HEK293 (cell line): Measurements from ENCODE around the gene TSR1.

Source experiments
- AEBP2 ChIP-seq: fragments of 450-650 bp; formaldehyde crosslinking; IDR thresholded peaks from 2 replicates; pipeline ENCODE4 v1.5.1; 2016; ENCODE audit warnings: missing biosample characterization, missing genetic modification characterization, borderline replicate concordance
- BCL11B ChIP-seq: fragments of 450-650 bp; formaldehyde crosslinking; IDR thresholded peaks from 2 replicates; pipeline ENCODE4 v1.5.1; 2016; ENCODE audit warnings: low read depth, missing biosample characterization, missing genetic modification characterization
- ELK4 ChIP-seq: IDR thresholded peaks from 2 replicates; pipeline ENCODE4 v1.6.1; 2011; ENCODE audit warnings: mild to moderate bottlenecking, low read depth, low read length, borderline replicate concordance
- MZF1 ChIP-seq: fragments of 450-650 bp; formaldehyde crosslinking; IDR thresholded peaks from 2 replicates; pipeline ENCODE4 v1.5.1; 2017; ENCODE audit warnings: missing biosample characterization, missing genetic modification characterization, borderline replicate concordance
- SALL2 ChIP-seq: fragments of 450-650 bp; formaldehyde crosslinking; IDR thresholded peaks from 2 replicates; pipeline ENCODE4 v1.5.0; 2017; ENCODE audit warnings: missing biosample characterization, mild to moderate bottlenecking, missing genetic modification characterization, borderline replicate concordance
- ZFP37 ChIP-seq: fragments of 450-650 bp; formaldehyde crosslinking; IDR thresholded peaks from 2 replicates; pipeline ENCODE4 v1.5.1; 2016; ENCODE audit warnings: missing biosample characterization, missing genetic modification characterization
- ZNF132 ChIP-seq: fragments of 450-650 bp; formaldehyde crosslinking; IDR thresholded peaks from 2 replicates; pipeline ENCODE4 v1.5.1; 2017; ENCODE audit warnings: missing biosample characterization, missing genetic modification characterization, borderline replicate concordance
- ZNF19 ChIP-seq: fragments of 450-650 bp; formaldehyde crosslinking; IDR thresholded peaks from 2 replicates; pipeline ENCODE4; 2016; ENCODE audit warnings: missing biosample characterization, missing genetic modification characterization, low read depth
- ZNF223 ChIP-seq: fragments of 450-650 bp; formaldehyde crosslinking; IDR thresholded peaks from 2 replicates; pipeline ENCODE4 v1.5.1; 2016; ENCODE audit warnings: missing biosample characterization, missing genetic modification characterization
- ZNF239 ChIP-seq: fragments of 450-650 bp; formaldehyde crosslinking; IDR thresholded peaks from 2 replicates; pipeline ENCODE4 v1.5.1; 2016; ENCODE audit warnings: missing biosample characterization, missing genetic modification characterization
- ZNF302 ChIP-seq: fragments of 450-650 bp; formaldehyde crosslinking; IDR thresholded peaks from 2 replicates; pipeline ENCODE4 v1.5.1; 2016; ENCODE audit warnings: missing biosample characterization, missing genetic modification characterization, low read depth
- ZNF311 ChIP-seq: fragments of 450-650 bp; formaldehyde crosslinking; IDR thresholded peaks from 2 replicates; pipeline ENCODE4 v1.5.1; 2017; ENCODE audit warnings: missing biosample characterization, missing genetic modification characterization, borderline replicate concordance
- ZNF341 ChIP-seq: fragments of 450-650 bp; formaldehyde crosslinking; IDR thresholded peaks from 2 replicates; pipeline ENCODE4; 2016; ENCODE audit warnings: low read depth, missing biosample characterization, missing genetic modification characterization
- ZNF423 ChIP-seq: fragments of 450-650 bp; formaldehyde crosslinking; IDR thresholded peaks from 2 replicates; pipeline ENCODE4 v1.5.1; 2016; ENCODE audit warnings: missing biosample characterization, missing genetic modification characterization
- ZNF433 ChIP-seq: fragments of 450-650 bp; formaldehyde crosslinking; IDR thresholded peaks from 2 replicates; pipeline ENCODE4 v1.5.1; 2016; ENCODE audit warnings: missing biosample characterization, missing genetic modification characterization, low read depth
- ZNF501 ChIP-seq: fragments of 450-650 bp; formaldehyde crosslinking; IDR thresholded peaks from 2 replicates; pipeline ENCODE4 v1.5.1; 2016; ENCODE audit warnings: missing biosample characterization, missing genetic modification characterization
- ZNF544 ChIP-seq: fragments of 450-650 bp; formaldehyde crosslinking; IDR thresholded peaks from 2 replicates; pipeline ENCODE4 v1.5.0; 2017; ENCODE audit warnings: missing biosample characterization, missing genetic modification characterization
- ZNF549 ChIP-seq: fragments of 450-650 bp; IDR thresholded peaks from 2 replicates; pipeline ENCODE4 v1.5.1; 2018; ENCODE audit warnings: missing biosample characterization, missing genetic modification characterization, mild to moderate bottlenecking, inconsistent platforms, moderate library complexity
- ZNF626 ChIP-seq: fragments of 450-650 bp; sonication (Bioruptor Pico); formaldehyde crosslinking; IDR thresholded peaks from 2 replicates; pipeline ENCODE4 v1.5.1; 2018; ENCODE audit warnings: missing biosample characterization, missing genetic modification characterization, inconsistent platforms
- ZNF660 ChIP-seq: fragments of 450-650 bp; IDR thresholded peaks from 2 replicates; pipeline ENCODE4 v1.5.1; 2018; ENCODE audit warnings: missing biosample characterization, mild to moderate bottlenecking, missing genetic modification characterization
- ZNF707 ChIP-seq: fragments of 450-650 bp; formaldehyde crosslinking; IDR thresholded peaks from 2 replicates; pipeline ENCODE4 v1.5.1; 2016; ENCODE audit warnings: missing biosample characterization, missing genetic modification characterization
- ZSCAN23 ChIP-seq: fragments of 450-650 bp; formaldehyde crosslinking; IDR thresholded peaks from 2 replicates; pipeline ENCODE4 v1.5.1; 2016; ENCODE audit warnings: missing biosample characterization, missing genetic modification characterization
- ZSCAN30 ChIP-seq: fragments of 450-650 bp; IDR thresholded peaks from 2 replicates; pipeline ENCODE4 v1.5.1; 2018; ENCODE audit warnings: missing biosample characterization, mild to moderate bottlenecking, missing genetic modification characterization, moderate library complexity
- ZSCAN5A ChIP-seq: fragments of 450-650 bp; formaldehyde crosslinking; IDR thresholded peaks from 2 replicates; pipeline ENCODE4 v1.5.1; 2016; ENCODE audit warnings: missing biosample characterization, missing genetic modification characterization
- TF ChIP-seq, protein P1 (sequence below): fragments of 450-650 bp; IDR thresholded peaks from 2 replicates; pipeline ENCODE4 v1.5.1; 2018; ENCODE audit warnings: missing biosample characterization, mild to moderate bottlenecking, missing genetic modification characterization
- TF ChIP-seq, protein P2 (sequence below): fragments of 450-650 bp; formaldehyde crosslinking; conservative IDR thresholded peaks from 2 replicates; pipeline ENCODE4 v1.5.1; 2016; ENCODE audit warnings: low read depth, missing biosample characterization, missing genetic modification characterization
- TF ChIP-seq, protein P3 (sequence below): fragments of 450-650 bp; formaldehyde crosslinking; IDR thresholded peaks from 2 replicates; pipeline ENCODE4 v1.5.1; 2016; ENCODE audit warnings: missing biosample characterization, missing genetic modification characterization, low read depth

Gene TSR1

DNA sequence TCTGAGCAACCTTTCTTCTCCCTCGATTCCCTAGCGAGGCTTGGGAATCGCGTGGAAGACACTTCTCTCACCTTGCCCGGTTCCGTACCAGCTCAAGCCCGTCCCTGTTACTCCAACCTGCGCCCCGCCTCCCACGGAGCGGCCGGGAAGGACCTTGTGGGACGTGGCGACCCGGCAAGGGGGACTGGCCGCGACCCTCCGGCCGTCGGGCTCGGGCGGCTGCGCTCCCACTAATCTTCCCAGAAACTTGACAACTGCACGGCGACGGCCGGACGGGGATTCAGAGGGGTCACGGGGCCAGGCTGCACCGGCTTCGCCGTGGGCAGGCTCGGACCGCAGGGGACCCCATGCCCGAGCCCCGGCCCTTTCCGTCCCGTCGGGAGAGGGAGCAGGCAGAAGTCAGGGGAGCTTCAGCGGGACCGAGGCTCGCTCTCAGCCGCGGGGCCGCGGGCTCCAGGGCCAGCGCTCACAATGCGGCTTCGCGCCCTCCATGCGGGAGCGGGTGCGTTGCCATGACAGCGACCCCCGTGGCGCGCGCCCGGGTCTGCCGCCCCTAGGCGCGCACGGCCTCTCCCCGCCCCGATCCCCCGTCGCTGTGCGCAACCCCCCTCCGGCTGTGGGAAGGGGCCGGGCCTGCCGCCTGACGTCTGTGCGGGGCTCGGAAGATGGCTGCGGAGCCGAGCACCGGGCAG is 741 bp upstream of the TSR1 start, which contains the start of gene SGSM2 (continued):
- TF ChIP-seq ZNF707 (tag by site-specific recombination), result no peak
- peak; percentile 66; the same call in 1 of the 2 replicates for TF ChIP-seq ZNF423 (tag by site-specific recombination)
- TF ChIP-seq ZNF341, result no peak; the same call in 1 of the 2 replicates
- no peak for TF ChIP-seq ZNF544 (tag by site-specific recombination)
- no peak for TF ChIP-seq ZNF223 (tag by site-specific recombination)
- TF ChIP-seq ZNF19 (tag by site-specific recombination), result no peak
- no peak for TF ChIP-seq ZNF302 (tag by site-specific recombination)
- no peak for TF ChIP-seq MZF1 (tag by site-specific recombination)
- no peak for TF ChIP-seq ZNF433 (tag by site-specific recombination)
- TF ChIP-seq ZNF132, result no peak
- TF ChIP-seq, protein P1, sequence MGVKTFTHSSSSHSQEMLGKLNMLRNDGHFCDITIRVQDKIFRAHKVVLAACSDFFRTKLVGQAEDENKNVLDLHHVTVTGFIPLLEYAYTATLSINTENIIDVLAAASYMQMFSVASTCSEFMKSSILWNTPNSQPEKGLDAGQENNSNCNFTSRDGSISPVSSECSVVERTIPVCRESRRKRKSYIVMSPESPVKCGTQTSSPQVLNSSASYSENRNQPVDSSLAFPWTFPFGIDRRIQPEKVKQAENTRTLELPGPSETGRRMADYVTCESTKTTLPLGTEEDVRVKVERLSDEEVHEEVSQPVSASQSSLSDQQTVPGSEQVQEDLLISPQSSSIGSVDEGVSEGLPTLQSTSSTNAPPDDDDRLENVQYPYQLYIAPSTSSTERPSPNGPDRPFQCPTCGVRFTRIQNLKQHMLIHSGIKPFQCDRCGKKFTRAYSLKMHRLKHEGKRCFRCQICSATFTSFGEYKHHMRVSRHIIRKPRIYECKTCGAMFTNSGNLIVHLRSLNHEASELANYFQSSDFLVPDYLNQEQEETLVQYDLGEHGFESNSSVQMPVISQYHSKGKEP (tag by site-specific recombination), result no peak
- TF ChIP-seq ZNF239 (tag by site-specific recombination), result no peak
- TF ChIP-seq, protein P2, sequence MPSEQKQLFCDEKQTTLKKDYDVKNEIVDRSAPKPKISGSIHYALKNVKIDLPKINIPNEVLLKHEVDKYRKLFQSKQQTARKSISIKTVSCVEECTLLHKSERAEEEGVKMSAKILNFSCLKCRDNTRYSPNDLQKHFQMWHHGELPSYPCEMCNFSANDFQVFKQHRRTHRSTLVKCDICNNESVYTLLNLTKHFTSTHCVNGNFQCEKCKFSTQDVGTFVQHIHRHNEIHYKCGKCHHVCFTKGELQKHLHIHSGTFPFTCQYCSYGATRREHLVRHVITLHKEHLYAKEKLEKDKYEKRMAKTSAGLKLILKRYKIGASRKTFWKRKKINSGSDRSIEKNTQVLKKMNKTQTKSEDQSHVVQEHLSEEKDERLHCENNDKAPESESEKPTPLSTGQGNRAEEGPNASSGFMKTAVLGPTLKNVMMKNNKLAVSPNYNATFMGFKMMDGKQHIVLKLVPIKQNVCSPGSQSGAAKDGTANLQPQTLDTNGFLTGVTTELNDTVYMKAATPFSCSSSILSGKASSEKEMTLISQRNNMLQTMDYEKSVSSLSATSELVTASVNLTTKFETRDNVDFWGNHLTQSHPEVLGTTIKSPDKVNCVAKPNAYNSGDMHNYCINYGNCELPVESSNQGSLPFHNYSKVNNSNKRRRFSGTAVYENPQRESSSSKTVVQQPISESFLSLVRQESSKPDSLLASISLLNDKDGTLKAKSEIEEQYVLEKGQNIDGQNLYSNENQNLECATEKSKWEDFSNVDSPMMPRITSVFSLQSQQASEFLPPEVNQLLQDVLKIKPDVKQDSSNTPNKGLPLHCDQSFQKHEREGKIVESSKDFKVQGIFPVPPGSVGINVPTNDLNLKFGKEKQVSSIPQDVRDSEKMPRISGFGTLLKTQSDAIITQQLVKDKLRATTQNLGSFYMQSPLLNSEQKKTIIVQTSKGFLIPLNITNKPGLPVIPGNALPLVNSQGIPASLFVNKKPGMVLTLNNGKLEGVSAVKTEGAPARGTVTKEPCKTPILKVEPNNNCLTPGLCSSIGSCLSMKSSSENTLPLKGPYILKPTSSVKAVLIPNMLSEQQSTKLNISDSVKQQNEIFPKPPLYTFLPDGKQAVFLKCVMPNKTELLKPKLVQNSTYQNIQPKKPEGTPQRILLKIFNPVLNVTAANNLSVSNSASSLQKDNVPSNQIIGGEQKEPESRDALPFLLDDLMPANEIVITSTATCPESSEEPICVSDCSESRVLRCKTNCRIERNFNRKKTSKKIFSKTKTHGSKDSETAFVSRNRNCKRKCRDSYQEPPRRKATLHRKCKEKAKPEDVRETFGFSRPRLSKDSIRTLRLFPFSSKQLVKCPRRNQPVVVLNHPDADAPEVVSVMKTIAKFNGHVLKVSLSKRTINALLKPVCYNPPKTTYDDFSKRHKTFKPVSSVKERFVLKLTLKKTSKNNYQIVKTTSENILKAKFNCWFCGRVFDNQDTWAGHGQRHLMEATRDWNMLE (tag by site-specific recombination), result no peak
- TF ChIP-seq ZSCAN30 (tag by site-specific recombination), result no peak
- no peak for TF ChIP-seq ZNF549 (tag by site-specific recombination)
- TF ChIP-seq ZFP37 (tag by site-specific recombination), result no peak
- no peak for TF ChIP-seq ZNF626 (tag by site-specific recombination)
- no peak for TF ChIP-seq AEBP2
- peak; percentile 46; the same call in 1 of the 2 replicates for TF ChIP-seq BCL11B (tag by site-specific recombination)
- no peak for TF ChIP-seq ZNF311 (tag by site-specific recombination)
- TF ChIP-seq SALL2 (tag by site-specific recombination), result no peak
- no peak for TF ChIP-seq ZSCAN5A (tag by site-specific recombination)
- no peak for TF ChIP-seq ZNF660 (tag by site-specific recombination)
- TF ChIP-seq, protein P3, sequence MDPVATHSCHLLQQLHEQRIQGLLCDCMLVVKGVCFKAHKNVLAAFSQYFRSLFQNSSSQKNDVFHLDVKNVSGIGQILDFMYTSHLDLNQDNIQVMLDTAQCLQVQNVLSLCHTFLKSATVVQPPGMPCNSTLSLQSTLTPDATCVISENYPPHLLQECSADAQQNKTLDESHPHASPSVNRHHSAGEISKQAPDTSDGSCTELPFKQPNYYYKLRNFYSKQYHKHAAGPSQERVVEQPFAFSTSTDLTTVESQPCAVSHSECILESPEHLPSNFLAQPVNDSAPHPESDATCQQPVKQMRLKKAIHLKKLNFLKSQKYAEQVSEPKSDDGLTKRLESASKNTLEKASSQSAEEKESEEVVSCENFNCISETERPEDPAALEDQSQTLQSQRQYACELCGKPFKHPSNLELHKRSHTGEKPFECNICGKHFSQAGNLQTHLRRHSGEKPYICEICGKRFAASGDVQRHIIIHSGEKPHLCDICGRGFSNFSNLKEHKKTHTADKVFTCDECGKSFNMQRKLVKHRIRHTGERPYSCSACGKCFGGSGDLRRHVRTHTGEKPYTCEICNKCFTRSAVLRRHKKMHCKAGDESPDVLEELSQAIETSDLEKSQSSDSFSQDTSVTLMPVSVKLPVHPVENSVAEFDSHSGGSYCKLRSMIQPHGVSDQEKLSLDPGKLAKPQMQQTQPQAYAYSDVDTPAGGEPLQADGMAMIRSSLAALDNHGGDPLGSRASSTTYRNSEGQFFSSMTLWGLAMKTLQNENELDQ (tag by site-specific recombination), result no peak
- TF ChIP-seq ELK4, result no peak
- no peak for TF ChIP-seq ZNF501 (tag by site-specific recombination)
- TF ChIP-seq ZSCAN23 (tag by site-specific recombination), result no peak
